ENCODE results near the gene INF2. TPM values are rescaled to one million over a fixed set of nuclear protein-coding genes. Genes with fewer than 3 reads are reported as not detected.

The INF2 gene
- polyA plus RNA-seq, 1 experiment = 39.9 TPM

DNA sequence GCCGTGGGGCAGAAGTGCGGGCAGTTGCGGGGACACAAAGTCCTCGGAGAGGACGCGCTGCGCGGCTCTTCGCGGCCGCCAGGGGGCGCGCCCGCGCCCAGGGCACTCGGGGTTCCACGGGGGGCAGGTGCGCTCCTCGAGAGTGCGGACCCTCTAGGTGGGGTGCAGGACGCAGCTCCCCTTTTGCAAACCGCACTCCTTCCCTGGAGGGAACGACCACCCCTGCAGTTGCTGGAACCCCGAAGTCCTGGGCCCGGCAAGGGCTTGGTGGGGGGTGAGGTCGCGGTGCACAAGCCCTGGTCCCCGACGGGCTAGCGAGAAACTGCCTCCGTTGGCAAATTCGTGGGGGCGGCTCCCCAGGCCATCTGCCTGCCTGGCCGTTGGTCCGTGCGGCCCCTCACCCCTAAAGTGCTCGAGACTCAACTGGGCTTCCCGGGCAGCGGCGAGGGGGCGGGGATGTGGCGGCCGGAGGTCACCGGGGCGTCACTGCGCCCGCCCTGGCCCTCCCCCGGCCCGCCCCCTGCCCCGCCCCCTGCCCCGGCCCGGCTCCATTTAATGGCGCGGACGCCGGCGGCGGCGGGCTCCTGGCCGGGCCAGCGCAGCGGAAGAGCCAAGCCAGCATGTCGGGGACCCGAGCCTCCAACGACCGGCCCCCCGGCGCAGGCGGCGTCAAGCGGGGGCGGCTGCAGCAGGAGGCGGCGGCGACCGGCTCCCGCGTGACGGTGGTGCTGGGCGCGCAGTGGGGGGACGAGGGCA lies 34.4 kb downstream of the INF2 start, which contains the start of gene ADSS1:
Gene ADSS1, plus strand, starts transcription at position 579 of the 756 bp plus-strand sequence. Its CDS starts 42 bp downstream, at position 621.
- ChIA-PET POLR2A (no interaction called here), CTCF (interaction anchor here (0.6 to 6.7 kb wide), 14 partner anchors 8 to 93 kb away, joined by 3 to 49 read pairs (median 4); partner anchors contain the start of gene SIVA1)
- peak within 1 kb of the TSS; percentile 36 for H3K4me3 ChIP-seq (ENCODE audit: low read depth, low read length)
- H3K36me3 ChIP-seq (ENCODE audit: control insufficient read depth, insufficient read depth, low read length) = peaks cover 11% of the 10 kb centered on the region
- DNase-seq (ENCODE audit: low read depth) = no peak
- TF ChIP-seq, protein P1, sequence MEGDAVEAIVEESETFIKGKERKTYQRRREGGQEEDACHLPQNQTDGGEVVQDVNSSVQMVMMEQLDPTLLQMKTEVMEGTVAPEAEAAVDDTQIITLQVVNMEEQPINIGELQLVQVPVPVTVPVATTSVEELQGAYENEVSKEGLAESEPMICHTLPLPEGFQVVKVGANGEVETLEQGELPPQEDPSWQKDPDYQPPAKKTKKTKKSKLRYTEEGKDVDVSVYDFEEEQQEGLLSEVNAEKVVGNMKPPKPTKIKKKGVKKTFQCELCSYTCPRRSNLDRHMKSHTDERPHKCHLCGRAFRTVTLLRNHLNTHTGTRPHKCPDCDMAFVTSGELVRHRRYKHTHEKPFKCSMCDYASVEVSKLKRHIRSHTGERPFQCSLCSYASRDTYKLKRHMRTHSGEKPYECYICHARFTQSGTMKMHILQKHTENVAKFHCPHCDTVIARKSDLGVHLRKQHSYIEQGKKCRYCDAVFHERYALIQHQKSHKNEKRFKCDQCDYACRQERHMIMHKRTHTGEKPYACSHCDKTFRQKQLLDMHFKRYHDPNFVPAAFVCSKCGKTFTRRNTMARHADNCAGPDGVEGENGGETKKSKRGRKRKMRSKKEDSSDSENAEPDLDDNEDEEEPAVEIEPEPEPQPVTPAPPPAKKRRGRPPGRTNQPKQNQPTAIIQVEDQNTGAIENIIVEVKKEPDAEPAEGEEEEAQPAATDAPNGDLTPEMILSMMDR (IDR thresholded peaks at IDR 0.05; ENCODE audit: insufficient read depth, low read depth, low read length) = peak; percentile 59
- H3K27me3 ChIP-seq (ENCODE audit: control insufficient read depth, insufficient read depth, low read length) = no peaks in the 10 kb centered on the region

DNA sequence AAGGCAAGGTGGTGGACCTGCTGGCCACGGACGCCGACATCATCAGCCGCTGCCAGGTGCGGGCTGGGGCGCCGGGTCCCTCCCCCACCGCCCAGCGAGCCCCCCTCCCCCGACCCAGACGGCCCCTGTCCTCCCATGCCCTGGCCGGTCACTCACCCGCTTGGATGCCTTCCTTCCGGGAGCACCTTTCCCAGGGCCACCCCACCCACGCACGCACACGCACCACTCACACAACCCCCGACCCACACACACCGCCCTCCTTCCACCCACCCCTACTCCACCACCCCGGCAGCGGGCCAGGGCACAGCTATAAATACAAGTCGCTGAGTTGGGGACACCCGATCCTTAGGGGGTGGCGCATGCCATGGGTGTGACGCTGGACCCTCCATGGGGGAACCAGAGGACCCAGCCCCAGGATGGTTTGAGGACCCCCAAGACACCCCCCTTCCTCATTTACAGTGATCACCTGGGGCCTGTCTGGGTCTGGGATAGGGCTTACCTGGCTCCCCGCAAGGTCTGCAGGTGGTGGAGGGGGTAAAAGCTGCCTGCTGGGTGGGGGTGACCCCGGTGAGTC lies 35.1 kb downstream of the INF2 start:
- Histone ChIP-seq H3K36me3 (ENCODE audit: control insufficient read depth, insufficient read depth, low read length) (peaks cover 6% of the 10 kb centered on the region), H3K4me3 (ENCODE audit: low read depth, low read length) (peak overlapping the region; percentile 36), H3K27me3 (ENCODE audit: control insufficient read depth, insufficient read depth, low read length) (no peaks in the 10 kb centered on the region)
- TF ChIP-seq, protein P1 (IDR thresholded peaks at IDR 0.05; ENCODE audit: insufficient read depth, low read depth, low read length) = no peak
- no peak for DNase-seq (ENCODE audit: low read depth)
- CTCF ChIA-PET = interaction anchor here (0.7 to 6.7 kb wide), 11 partner anchors 11 to 102 kb away, joined by 3 to 49 read pairs (median 4); partner anchors contain the start of gene SIVA1
- POLR2A ChIA-PET = no interaction called here

DNA sequence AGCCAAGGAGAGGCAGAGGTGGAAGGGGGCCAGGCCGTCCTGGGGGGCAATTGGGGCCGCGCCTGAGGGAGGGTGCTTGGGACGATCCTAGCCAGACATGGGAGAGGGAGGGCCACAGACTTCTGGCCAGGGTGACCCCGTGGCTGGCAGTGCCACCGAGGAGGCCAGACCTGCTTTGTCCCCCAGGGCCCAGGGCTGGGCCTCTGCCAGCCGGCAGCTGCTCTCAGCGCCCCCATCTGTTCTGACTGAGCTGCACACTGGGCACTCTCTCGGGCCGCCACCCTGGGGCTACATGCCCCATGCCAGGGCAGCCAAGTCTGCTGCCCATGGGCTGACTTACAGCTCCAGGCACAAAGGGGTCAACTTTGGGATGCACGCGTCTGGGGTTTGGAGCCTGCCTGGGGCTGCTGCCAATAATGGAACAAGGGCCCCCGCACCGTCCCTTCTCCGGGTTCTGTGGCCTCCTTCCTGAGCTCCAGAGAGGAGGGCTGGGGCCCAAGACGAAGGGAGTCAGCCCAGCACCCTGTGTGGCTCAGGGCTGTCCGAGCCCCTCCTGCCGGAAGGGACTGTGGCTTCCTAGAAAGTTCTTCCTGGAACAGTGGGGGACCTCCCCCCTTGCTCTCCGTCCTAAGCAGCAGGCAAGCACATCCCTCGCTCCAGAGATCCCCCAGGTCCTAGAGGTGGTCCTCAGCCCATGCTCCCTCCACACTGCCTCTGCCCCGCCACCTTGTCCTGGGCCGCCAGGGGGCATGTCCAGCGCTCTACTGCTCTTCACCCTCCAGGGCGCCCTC lies 35.8 kb downstream of the INF2 start:
- DNase-seq (ENCODE audit: low read depth) = no peak
- peak overlapping the region; percentile 36 for H3K4me3 ChIP-seq (ENCODE audit: low read depth, low read length)
- TF ChIP-seq, protein P1 (IDR thresholded peaks at IDR 0.05; ENCODE audit: insufficient read depth, low read depth, low read length) = peak; percentile 57
- H3K27me3 ChIP-seq (ENCODE audit: control insufficient read depth, insufficient read depth, low read length) = no peaks in the 10 kb centered on the region
- peaks cover 4% of the 10 kb centered on the region for H3K36me3 ChIP-seq (ENCODE audit: control insufficient read depth, insufficient read depth, low read length)
- POLR2A ChIA-PET = no interaction called here
- CTCF ChIA-PET = interaction anchor here (0.7 to 6.7 kb wide), 14 partner anchors 11 to 101 kb away, joined by 3 to 49 read pairs (median 4); partner anchors contain the start of gene SIVA1

DNA sequence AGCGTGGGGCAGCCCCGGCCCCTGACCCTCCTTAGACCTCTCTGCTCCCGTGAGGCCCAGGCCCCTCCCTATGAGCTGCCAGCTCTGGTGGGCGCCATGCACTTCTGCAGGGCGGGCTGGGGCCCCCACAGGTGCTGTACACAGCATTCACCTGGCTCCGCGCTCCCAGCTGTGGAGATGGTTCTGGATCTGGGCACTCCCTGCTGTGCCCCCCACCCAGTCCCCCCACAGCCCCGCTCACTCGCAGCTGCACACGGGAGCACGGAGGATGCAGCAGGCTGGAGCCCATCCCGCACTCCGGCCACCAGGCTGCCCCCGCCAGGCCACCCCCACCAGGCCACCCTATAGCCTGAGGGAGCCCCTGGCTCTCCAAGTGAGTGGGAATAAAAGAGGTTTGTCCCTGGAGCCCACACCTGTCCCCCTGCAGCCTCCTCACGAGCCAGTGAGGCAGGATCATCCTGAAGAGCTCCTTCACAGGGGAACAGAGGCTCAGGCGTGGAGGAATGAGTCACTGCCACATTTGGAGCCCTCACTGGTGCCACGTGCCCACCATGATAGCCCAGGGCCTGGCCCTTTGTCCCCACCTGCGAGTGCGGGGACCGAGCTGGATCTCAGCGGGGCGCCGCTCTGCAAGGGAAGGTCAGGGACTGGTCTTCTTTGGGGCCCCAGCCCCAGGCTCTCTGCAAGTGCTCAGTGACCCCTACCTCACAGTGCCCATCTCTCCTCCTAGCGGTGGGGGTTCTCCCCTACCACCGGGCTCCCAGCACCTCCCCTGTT lies 36.5 kb downstream of the INF2 start:
- Histone ChIP-seq H3K36me3 (ENCODE audit: control insufficient read depth, insufficient read depth, low read length) (peaks cover 4% of the 10 kb centered on the region; the same call in 1 of the 2 replicates), H3K4me3 (ENCODE audit: low read depth, low read length) (no peak overlapping the region), H3K27me3 (ENCODE audit: control insufficient read depth, insufficient read depth, low read length) (no peaks in the 10 kb centered on the region)
- no peak for DNase-seq (ENCODE audit: low read depth)
- TF ChIP-seq, protein P1 (IDR thresholded peaks at IDR 0.05; ENCODE audit: insufficient read depth, low read depth, low read length) = no peak
- CTCF ChIA-PET = interaction anchor here (0.8 to 6.7 kb wide), 10 partner anchors 10 to 82 kb away, joined by 3 to 49 read pairs (median 4); partner anchors contain the start of gene SIVA1
- POLR2A ChIA-PET = no interaction called here

Data from BJ (cell line).